Nephron progenitor cell (in vitro differentiated cells): ENCODE data around the gene ADCY7.

Experiments
- DNase-seq: peaks from one replicate; pipeline ENCODE4 v3.0.0; 2021
- H3K27ac Mint-ChIP-seq: 2 replicates; pipeline ENCODE4 v1.8.0; 2021; ENCODE audit warnings: mild to moderate bottlenecking, moderate library complexity, mixed read lengths
- H3K27me3 Mint-ChIP-seq: 2 replicates; pipeline ENCODE4 v1.8.0; 2021; ENCODE audit warnings: mild to moderate bottlenecking, low read depth, mixed read lengths; ENCODE audit not compliant: poor library complexity
- H3K36me3 Mint-ChIP-seq: 2 replicates; pipeline ENCODE4 v1.8.0; 2021; ENCODE audit warnings: low read depth, mixed read lengths
- H3K4me1 Mint-ChIP-seq: 2 replicates; pipeline ENCODE4 v1.8.0; 2021; ENCODE audit warnings: mixed read lengths
- H3K4me3 Mint-ChIP-seq: 2 replicates; pipeline ENCODE4 v1.8.0; 2021; ENCODE audit warnings: mild to moderate bottlenecking, moderate library complexity, mixed read lengths
- H3K9me3 Mint-ChIP-seq: 2 replicates; pipeline ENCODE4 v1.8.0; 2021; ENCODE audit warnings: mild to moderate bottlenecking, moderate library complexity, mixed read lengths
- CTCF ChIP-seq: fragments of 200-600 bp; sonication (generic); IDR thresholded peaks from 2 replicates; pipeline ENCODE4 v1.5.0; 2021; ENCODE audit warnings: antibody characterized with exemption

ADCY7 gene

DNA sequence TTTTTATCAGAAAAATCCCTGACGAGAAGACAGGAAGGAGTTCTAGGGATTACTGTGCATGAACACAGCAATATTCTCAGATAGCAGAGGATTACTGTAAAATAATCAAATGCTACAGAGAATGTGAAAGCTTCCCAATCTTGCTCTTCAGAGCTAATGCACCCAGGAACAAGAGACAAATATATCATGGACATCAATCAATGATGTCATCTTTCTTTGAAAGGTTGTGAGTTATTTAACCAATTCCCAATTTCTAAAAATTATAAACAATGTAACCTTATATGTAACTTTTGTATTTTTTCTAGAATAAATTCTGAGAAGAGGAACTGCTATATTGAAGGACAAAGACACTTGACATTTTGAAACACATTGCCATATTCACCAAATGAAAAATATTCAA, 56.0 kb downstream of the ADCY7 start:
- Mint-ChIP-seq H3K4me1 (peaks cover 15% of the 10 kb centered on the region), H3K36me3 (peaks cover 74% of the 10 kb centered on the region), H3K4me3 (no peak overlapping the region), H3K27ac (no peak overlapping the region), H3K27me3 (no peaks in the 10 kb centered on the region), H3K9me3 (no peaks in the 10 kb centered on the region)
- DNase-seq = no peak
- TF ChIP-seq CTCF = no peak

- Mint-ChIP-seq H3K9me3 (no peaks in the 10 kb centered on the region), H3K4me1 (peaks cover 17% of the 10 kb centered on the region), H3K36me3 (peaks cover 72% of the 10 kb centered on the region), H3K27ac (peak overlapping the region; percentile 22), H3K27me3 (no peaks in the 10 kb centered on the region), H3K4me3 (no peak overlapping the region)
- DNase-seq = no peak
- peak; percentile 11 for TF ChIP-seq CTCF
These were observed 57.1 kb downstream of the ADCY7 start for GRCh38 chr16:50323335-50324011.

DNA sequence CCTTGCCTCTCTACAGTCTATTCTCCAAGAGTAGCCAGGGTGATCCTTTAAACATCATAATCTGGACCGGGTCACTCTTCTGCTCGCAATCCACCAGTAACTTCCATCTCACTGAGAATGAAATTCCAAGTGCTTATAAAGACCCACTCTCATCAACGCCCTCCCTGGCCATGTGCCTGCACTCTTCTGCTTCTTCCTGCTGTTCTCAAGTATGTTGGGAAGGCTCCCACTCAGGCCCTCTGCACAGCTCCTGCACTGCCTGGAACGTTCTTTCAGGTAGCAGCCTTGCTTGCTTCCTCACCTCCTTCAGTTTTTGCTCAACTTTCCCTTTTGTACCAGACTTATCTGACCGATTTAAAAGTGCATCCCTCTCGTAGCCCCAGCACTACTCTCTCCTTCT, 58.0 kb downstream of the ADCY7 start:
- Mint-ChIP-seq H3K36me3 (peaks cover 65% of the 10 kb centered on the region), H3K4me3 (no peak overlapping the region), H3K27ac (peak overlapping the region; percentile 72), H3K27me3 (no peaks in the 10 kb centered on the region), H3K4me1 (peaks cover 16% of the 10 kb centered on the region), H3K9me3 (no peaks in the 10 kb centered on the region)
- no peak for TF ChIP-seq CTCF
- no peak for DNase-seq

DNA sequence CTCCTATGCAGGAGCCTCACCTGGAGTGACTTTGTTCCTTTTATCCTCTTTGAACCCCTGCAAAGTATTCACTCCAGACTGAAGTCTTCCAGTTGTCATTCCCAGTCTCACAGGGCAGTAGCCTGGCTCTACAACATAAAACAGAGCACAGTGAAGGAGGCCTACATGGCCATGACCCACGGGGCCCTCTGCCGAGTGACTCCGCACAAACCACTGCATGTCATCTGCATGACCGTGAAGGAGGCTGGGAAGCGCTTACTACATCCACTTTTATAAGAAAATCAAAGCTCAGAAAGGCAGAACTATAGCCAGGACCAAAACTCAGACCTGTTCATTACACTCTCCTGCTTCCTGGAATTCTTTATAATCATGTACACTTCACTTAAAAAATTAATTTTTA, 59.9 kb downstream of the ADCY7 start:
- H3K4me3 Mint-ChIP-seq = no peak overlapping the region
- TF ChIP-seq CTCF = no peak
- H3K9me3 Mint-ChIP-seq = no peaks in the 10 kb centered on the region
- peaks cover 22% of the 10 kb centered on the region for H3K4me1 Mint-ChIP-seq
- H3K27me3 Mint-ChIP-seq = no peaks in the 10 kb centered on the region
- no peak overlapping the region for H3K27ac Mint-ChIP-seq
- peaks cover 53% of the 10 kb centered on the region for H3K36me3 Mint-ChIP-seq
- DNase-seq = no peak

DNA sequence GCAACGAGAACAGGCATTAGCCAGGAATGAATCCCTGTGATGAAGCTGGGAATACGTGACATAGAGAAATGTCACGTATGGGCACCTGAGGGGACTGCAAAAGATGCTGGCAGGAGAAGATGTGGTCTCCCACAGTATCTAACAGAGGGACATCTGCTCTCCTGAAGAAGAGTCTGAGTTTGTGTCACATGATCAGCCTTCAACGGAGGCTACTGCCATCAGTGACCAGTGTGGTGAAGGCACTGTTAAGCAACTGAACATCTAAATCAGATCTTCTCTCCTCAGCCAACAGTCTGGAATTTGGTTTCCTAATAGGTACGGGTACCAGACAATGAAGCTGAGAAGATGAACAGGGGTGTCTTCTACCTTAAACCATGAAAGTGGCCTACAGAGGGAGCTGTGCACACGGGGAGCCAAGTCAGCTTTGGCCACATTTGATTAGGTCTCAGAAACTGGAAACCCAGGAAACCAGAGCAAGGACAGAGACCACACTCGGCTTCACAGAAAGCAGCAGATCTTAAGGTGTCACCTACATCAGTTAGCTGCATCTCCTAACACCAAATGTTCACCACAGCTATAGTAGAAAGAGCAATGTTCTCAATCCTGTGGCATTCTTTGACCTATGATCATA, 60.6 kb downstream of the ADCY7 start:
- TF ChIP-seq CTCF = peak; percentile 41
- Mint-ChIP-seq H3K36me3 (peaks cover 52% of the 10 kb centered on the region), H3K9me3 (no peaks in the 10 kb centered on the region), H3K4me3 (no peak overlapping the region), H3K27me3 (no peaks in the 10 kb centered on the region), H3K4me1 (peaks cover 22% of the 10 kb centered on the region), H3K27ac (no peak overlapping the region)
- no peak for DNase-seq
